OCI-M2 (cell line): ENCODE measurements around the gene F2RL2.
"Not testable (repeated sequence)": the region's sequence is repeated elsewhere in the genome, so short reads cannot be mapped to it uniquely, and the experiment has no call there.

Experiments
- DNase-seq: peaks from one replicate; lab custom pipeline; 2025; ENCODE audit not compliant: unreplicated experiment; lab: John Stamatoyannopoulos, UW

The F2RL2 gene

GRCh38 chr5:76622076-76622475 is 1.1 kb downstream of the F2RL2 start:
- DNase-seq: no peak

GRCh38 chr5:76620166-76620565 is 3.0 kb downstream of the F2RL2 start:
- DNase-seq: no peak

- no peak for DNase-seq
Observed at GRCh38 chr5:76617675-76618074, 5.5 kb downstream of the F2RL2 start.

GRCh38 chr5:76617229-76617628 is 6.0 kb downstream of the F2RL2 start:
- DNase-seq: no peak

DNA sequence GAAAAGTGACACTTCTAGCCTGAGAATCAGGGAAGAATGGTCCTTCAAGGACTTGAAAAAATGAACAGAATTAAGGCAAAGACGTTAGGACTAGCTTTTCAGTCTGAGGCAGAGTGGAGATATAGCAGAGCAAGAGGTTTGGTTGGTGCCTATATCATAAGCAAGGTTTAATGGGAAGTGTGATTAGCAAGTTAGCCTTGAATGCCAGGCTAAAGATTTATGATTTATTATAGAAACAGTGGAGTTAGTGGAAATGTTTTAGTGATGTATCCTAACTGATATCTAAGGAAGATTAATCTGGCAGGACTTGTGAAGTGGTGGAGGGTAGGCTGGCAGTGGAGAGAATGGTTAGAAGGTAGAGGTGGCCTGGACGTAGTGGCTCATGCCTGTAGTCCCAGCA is 7.0 kb downstream of the F2RL2 start:
- DNase-seq: no peak

DNA sequence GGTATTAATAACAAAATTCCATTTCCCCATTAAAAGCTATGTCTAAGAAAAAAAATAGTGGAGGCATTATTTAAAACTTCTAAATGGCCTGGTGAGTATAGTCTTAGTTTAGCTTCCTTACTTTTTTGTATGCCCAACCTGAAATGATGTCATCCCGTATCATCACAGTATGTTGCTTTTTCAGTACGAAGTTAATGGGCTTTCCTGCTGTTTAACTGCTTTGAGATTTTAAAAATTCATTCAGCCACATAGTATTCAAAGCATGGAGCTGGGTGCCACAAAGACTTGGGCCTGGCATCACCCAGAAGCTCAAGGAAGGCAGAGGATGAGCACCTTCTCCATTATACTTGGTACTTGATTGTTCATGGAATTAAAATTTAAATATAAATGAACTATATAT is 7.4 kb downstream of the F2RL2 start:
- DNase-seq: no peak

DNA sequence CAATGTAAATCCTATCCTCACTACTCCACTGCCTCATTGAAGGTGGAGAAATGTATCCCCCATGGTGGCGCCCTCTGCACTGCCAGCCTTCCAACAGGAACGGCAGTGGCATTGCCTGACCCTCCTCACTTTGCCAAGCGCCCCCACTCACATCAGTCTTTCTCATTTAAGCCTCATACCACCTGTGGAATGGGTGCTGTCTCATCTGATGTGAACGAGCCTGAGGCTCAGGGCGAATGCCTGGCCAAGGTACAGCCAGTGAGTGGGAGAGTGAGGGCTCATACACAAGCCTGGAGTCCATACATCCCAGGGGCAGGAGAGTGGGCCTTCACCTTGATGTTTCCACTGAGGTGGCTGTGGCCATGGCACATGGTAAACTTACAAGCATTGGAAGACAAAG is 10.3 kb downstream of the F2RL2 start:
- DNase-seq: no peak

- no peak for DNase-seq
Observed at GRCh38 chr5:76610196-76610595, 13.0 kb downstream of the F2RL2 start.

DNA sequence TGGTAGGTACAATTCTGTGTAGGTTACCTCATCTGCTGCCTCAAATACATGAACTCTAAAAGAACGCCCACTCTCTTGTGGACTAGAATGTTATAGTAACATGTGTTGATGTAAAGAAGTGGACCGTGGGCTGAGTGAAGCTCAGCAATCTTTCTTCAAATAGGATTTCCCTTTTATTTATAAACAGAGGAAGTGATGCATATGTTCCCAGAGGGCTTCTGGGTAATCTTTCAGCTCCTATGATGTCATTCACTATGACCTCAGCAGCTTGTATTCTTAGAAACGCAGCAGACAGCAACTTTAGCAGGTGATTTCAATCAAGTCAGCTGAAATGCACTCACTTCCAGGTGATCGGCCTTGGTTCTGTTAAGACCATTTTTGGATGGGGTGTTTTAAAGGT is 14.4 kb downstream of the F2RL2 start:
- no peak for DNase-seq

DNA sequence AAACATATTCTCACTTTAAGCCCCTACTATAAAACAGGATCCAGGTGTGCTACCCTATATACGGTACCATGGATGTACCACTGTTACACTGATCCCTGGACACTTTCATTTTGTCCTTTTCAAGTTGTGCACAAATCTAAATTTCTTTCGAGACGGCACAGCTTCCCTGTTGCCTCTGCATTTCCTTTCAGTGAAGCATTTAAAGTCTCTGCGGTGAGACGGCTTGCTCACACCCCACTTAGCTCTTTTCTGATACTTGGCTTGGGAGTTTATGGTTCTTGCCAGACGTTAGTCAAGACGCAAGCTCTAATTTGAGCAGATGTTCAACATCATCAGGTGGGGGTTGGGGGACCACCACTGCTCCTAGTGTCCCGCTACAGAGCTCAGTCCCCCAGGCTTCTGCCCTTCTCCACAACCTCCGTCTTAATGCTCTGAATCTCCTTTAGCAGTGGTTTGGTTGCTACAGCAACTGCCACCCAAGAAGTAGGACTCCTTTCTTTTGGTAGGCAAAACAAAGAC is 15.8 kb downstream of the F2RL2 start:
- no peak for DNase-seq

GRCh38 chr5:76606701-76607100 is 16.5 kb downstream of the F2RL2 start:
- DNase-seq: no peak

GRCh38 chr5:76604838-76605237 is 18.4 kb downstream of the F2RL2 start:
- no peak for DNase-seq

DNA sequence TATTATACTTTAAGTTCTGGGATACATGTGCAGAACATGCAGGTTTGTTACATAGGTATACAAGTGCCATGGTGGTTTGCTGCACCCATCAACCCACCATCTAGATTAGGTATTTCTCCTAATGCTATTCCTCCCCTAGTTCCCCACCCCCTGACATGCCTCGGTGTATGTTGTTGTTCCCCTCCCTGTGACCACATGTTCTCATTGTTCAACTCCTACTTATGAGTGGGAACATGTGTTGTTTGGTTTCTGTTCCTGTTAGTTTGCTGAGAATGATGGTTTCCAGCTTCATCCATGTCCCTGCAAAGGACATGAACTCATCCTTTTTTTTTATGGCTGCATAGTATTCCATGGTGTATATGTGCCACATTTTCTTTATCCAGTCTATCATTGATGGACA is 19.2 kb downstream of the F2RL2 start:
- not testable (repeated sequence) for DNase-seq

GRCh38 chr5:76602094-76602726 is 21.0 kb downstream of the F2RL2 start:
- DNase-seq: no peak

GRCh38 chr5:76601470-76601869 is 21.7 kb downstream of the F2RL2 start:
- DNase-seq: no peak

DNA sequence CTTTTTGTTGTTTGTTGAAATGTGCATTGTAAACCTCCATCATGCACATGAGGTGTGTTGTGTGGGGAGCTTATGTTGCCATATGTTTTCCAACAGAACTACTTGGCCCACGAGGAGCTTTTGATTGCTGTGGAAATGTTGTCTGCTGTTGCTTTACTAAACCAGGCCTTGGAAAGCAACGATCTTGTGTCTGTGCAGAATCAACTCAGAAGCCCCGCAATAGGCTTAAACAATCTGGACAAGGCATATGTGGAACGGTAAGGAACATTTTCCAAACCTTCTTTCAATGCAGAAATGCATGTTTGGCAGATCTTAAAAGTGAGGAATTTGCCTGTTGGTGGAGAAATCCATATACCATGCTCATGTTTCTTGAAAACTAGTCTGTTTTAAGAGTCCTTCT is 22.5 kb downstream of the F2RL2 start:
- no peak for DNase-seq

GRCh38 chr5:76598531-76598930 is 24.7 kb downstream of the F2RL2 start:
- DNase-seq: no peak

DNA sequence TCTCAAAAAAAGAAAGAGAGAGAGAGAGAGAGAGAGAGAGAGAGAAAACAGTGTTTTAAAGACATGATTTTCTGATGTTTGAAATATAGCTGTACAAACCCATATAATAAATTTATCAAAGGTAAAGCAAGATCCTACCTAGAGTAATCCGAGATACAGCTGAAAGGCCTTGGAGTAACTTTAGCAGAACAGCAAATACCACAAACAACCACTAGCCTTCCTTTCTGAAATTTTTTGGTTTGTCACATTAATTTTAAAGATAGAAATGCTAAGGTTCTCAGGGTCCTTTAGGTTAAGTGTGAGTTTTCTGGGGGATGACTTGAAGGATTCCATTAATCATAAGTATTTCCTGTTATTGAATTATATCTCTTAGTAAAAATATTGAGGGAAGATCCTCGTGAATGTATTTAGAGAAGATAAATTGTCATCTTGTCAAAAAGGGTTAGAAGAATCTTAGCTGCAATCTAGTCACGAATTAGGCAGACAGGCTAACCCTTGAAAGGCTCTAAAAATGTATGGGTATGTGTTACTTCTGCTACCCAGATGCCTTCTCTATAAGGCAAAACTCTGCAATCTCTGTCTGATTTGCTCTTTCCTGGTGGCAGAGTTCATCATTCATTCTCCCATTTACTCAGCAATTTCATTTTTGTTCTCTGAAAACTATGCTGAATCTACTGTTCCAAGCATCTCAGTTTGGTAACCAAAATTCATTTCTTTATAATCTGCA is 27.3 kb downstream of the F2RL2 start:
- DNase-seq: no peak

- no peak for DNase-seq
Observed at GRCh38 chr5:76594107-76594506, 29.1 kb downstream of the F2RL2 start.

DNA sequence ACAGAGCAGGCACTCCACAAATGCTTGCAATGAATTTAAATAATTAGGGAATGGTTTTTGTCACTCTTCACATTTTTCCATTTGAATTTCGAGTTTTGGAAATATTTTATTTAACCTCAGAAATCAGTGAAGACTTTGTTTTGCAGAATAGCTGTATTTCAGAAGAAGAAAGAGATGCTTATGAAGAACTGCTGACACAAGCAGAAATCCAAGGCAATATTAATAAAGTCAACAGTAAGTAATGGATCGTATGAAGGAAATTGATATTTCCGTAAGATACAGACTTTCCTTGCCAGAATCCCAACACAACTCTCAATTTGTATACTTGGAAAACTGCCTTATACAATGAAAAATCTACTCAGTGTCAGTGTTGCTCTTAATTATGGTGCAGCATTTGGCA is 30.5 kb downstream of the F2RL2 start:
- DNase-seq: no peak

- no peak for DNase-seq
Observed at GRCh38 chr5:76591366-76591765, 31.8 kb downstream of the F2RL2 start.

DNA sequence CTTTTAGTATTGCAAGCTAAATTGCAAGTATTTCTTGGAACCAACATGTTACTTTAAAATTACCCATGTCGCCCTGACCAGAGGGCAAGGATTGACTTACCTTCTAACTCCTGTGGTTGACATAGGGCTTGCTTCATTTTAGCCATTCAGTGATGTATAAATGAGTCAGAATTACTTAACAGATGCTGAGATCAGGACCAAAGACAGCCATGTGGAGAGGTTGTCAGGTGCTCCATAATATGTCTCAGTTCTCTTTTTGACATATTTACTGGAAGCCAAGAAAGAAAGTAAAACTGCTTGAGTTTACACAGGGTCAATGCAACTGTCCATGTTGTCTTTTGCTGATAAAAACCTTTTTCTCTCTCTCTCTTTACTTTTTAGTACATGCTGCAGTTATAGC is 33.2 kb downstream of the F2RL2 start:
- DNase-seq: no peak

DNA sequence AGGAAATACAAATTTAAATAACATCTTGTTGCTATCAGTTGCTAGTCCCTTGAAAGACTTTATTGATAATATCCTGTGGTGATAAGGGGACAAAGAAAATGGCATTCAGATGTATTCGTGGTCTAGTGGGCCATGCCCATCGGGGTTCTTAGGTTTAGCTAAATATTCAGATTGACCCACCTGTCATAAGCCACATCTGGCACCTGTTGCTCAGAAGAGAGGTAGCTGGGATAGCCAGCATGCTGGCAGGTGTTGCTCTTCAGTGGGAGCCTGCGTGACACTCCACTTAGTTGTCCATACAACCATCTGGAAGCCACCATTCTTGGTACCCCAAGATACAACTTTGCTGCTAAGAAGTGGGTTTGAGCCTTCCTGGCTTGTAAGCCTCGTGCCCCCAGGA is 36.7 kb downstream of the F2RL2 start:
- no peak for DNase-seq
